Fibroblast of skin of back (primary cell): ENCODE results near the gene PHETA2. TPM values are rescaled to one million over a fixed set of nuclear protein-coding genes. Genes with fewer than 3 reads are reported as not detected.

Source experiments
- DNase-seq: peaks from one replicate; pipeline ENCODE4 v3.0.0-alpha.2; 2013
- polyA plus RNA-seq, 2 experiments: library from polyadenylated mRNA; unstranded; fragments of 120-200 nt; gene quantifications; one replicate each; pipeline ENCODE4 v1.2.1, GENCODE V29; 2013; ENCODE audit not compliant: insufficient read length in 2 of 2

Gene PHETA2, protein sequence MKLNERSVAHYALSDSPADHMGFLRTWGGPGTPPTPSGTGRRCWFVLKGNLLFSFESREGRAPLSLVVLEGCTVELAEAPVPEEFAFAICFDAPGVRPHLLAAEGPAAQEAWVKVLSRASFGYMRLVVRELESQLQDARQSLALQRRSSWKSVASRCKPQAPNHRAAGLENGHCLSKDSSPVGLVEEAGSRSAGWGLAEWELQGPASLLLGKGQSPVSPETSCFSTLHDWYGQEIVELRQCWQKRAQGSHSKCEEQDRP
- polyA plus RNA-seq (2013, experiment 1 of 2; ENCODE audit: insufficient read length) = 15.5 TPM
- 14.9 TPM for polyA plus RNA-seq (2013, experiment 2 of 2; ENCODE audit: insufficient read length)

DNA sequence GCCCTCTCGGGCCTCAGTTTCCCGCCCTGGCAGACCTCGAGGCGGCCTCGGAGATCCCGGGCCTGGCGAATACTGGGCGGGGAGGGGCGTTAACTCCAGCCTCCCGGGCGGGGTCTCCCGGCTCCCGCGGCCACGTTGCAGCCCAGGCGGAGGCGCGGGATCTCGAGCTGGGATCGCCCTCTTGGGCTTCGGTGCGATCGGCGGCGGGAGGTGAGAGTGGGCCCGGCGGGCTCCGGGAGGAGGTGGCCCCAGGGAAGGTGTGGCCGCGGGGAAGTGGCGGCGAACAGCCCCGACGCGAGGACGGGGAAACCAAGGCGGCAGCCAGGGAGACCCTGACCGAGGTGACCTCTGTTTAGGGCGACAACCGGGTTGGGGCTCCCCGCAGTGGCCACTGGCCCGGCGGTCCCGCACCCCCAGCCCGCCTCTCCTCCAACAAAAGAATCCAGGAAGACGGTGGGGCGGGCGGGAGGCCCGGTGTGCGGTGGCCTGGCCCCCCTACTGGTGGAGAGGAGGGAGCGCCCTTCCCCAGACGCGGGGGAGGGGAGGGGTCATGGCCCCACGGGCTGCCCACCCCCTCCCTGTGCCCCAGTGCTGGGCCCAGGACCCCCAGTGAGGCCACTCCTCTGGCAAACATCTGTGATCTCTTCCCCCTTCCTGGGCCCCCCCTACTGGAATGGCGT, at the start of gene PHETA2:
Gene PHETA2 (plus strand): TSS at position 117 of the 680 bp plus-strand sequence. CDS start 3,046 bp downstream, outside the sequence.
- DNase-seq = peak; percentile 65

- no peak for DNase-seq
These were observed 48.6 kb upstream of the PHETA2 start for GRCh38 chr22:42025421-42025820.

DNA sequence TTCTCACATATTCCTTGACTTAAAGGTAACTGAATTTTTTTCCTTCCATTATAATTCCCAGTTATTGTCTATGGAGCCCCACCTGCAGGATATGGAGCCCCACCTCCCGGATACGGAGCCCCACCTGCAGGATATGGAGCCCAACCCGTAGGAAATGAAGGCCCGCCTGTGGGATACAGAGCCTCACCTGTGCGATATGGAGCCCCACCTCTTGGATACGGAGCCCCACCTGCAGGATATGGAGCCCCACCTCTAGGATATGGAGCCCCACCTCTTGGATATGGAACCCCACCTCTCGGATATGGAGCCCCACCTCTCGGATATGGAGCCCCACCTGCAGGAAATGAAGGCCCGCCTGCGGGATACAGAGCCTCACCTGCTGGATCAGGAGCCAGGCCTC, 47.3 kb upstream of the PHETA2 start:
- no peak for DNase-seq

GRCh38 chr22:42033263-42034181, 40.5 kb upstream of the PHETA2 start:
- no peak for DNase-seq

- DNase-seq = no peak
These were observed 38.8 kb upstream of the PHETA2 start for GRCh38 chr22:42035256-42035655.

DNA sequence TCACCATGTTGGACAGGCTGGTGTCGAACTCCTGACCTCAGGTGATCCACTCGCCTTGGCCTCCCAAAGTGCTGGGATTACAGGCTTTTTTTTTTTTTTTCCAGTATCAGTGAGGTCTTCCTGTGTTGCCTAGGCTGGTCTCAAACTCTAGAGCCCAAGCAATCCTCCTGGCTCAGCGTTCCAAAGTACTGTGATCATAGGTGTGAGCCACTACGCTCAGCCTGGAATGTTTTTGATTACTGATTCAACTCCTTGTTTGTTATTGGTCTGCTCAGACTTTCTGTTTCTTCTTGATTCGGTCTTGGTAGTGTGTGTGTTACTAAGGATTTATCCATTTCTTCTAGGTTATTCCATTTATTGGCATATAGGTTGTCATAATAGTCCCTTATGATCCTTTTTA, 34.8 kb upstream of the PHETA2 start:
- DNase-seq = peak; percentile 6

GRCh38 chr22:42041784-42042183, 32.3 kb upstream of the PHETA2 start:
- DNase-seq = no peak

GRCh38 chr22:42050641-42051180, 23.3 kb upstream of the PHETA2 start:
- DNase-seq = no peak

GRCh38 chr22:42052765-42053164, 21.3 kb upstream of the PHETA2 start:
- no peak for DNase-seq

DNA sequence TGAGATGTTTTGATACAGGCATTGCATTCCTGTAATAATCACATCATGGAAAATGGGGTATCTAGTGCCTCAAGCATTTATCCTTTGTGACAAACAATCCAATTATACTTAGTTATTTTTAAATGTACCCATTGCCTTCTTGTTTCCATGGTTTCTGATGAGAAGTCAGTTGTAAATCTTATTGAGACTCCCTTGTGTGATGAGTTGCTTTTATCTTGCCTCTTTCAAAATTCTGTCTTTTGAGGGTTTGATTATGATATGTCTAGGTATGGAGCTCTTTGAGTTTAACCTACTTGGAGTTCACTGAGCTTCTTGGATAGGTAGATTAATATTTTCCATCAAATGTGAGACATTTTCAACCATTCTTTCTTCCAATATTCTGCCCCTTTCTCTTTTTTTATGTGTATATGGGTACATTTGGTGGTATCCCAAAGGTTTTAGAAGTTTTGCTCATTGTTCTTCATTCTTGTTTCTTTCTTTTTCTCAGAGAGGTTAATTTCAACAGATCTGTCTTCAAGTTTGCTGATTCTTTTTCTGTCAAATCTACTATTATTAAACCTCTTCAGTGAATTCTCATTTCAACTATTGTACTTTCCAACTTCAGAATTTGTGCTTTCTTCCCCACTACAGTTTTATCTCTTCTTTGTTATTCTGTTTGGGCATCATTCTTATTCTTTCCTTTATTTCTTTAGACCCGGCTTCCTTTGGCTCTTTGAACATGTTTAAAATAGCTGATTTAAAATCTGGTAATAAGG, 17.1 kb upstream of the PHETA2 start:
- no peak for DNase-seq

- no peak for DNase-seq
These were observed 13.6 kb upstream of the PHETA2 start for GRCh38 chr22:42060489-42060888.

DNA sequence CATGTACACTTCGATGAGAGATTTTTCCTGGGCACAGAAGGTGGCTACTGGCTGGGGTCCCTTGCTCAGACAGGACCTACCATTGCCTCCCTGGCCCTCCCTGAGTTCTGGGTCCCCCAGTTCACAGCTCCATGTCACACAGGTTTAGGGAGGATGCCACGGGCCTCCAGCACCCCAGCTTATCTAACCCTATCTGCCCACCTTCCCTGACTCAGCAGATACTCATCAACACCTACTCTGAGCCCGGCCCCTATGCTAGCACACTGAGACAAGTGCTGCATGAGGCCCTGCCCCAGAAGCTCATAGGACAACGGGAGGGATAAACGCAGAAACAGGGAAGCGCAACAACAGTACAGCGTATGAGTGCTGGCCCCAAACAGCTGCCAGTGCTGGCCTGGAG, 13.0 kb upstream of the PHETA2 start:
- DNase-seq = no peak

DNA sequence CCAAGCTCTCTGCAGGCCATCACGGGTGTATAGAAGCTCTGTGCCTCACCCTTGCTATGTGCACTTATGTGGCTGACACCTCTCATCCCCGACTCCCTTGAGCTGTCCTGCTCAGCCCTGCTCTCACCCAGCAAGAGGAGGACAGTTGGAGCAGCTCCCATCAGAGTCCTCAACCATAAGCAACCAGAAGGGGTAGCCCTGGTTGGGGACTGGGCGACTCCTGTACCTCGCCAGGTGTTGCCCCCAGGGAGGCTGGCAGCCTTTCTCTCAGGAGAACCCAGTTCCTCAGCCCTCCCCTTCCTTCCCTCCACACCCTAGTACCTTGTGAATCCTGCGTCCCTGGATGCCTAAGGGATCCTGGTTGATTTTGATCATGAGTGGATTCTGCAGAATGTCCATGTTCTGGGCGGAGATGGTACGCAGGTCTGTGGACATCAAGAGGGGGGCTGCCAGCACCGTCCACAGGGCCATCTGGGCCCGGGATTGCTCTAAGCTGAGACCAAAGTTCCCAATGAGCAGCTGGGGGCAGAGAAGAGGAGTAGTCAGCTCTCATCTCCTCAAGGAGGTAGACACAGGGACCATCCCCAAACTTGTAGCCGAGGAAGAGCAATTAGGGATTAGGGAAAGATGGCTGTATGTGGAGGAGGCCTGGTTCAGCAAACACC, 11.4 kb upstream of the PHETA2 start:
- DNase-seq = no peak

DNA sequence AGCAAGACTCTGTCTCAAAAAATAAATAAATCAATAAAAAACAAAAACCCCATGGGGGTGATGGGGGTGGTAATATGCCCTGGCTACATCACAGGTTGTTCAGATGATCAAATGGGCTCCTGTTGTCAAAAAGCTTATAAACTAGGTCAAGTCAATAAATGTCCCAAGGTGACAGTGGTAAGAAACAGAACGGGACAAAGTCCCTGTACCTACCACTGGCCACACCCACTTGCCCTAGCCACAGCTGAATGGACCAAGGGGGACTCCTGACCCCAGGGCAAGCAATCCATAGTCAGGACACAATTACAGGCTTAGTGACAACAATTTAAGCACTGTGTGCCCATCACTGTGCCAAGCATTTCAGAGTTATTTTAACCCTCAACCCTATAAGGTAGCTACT, 9.4 kb upstream of the PHETA2 start:
- no peak for DNase-seq

GRCh38 chr22:42065438-42066125, 8.5 kb upstream of the PHETA2 start:
- no peak for DNase-seq

- no peak for DNase-seq
These were observed 7.8 kb upstream of the PHETA2 start for GRCh38 chr22:42066126-42066761.

DNA sequence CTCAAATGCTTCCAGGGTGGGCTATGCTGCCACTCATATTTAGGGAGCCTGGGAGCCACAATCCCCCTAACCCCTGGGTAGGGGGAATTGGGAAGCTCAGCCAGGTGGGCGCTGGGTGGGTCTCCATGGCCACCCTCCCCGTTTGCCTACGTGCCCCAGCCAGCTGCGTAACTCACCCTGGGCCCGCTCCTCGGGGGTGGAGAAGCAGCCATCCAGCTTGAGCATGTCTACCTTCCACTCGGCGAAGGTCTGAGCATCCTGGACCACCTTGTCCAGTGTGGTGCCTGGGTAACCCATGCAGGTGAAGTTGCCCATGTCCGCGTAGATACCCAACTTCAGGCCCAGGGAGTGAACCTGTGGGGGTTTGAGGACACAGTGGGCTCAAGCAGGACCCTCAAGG, 7.1 kb upstream of the PHETA2 start:
- DNase-seq = no peak

DNA sequence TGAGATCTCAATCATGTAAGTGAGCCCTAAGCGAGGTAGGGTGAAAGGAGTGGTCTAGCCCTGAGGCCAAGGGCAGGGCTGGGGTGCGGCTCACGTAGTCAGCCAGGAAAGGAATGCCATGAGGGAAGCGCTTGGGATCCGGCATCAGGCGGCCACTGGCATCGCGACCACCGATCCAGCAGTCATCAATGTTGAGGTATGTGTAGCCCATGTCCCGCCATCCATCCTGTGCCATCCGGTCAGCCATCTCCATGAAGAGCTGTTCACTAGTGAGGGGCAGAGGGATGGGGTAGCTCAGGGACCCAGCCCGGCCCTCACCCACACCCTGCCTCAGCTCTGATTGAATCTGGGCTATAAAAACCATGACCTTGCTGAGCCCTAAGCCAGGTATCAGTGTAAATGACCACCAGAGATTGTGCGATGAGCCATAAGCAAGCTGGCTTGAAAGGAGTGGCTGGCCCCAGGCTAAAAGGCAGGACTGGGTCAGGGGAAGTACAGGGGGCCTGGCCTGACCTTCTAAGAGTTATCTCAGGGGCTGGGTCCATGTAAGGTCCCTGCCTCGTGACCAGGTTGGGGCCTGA, 6.3 kb upstream of the PHETA2 start:
- DNase-seq = no peak

- no peak for DNase-seq
These were observed 5.8 kb upstream of the PHETA2 start for GRCh38 chr22:42068291-42068690.
